Stimulated activated CD4-positive, alpha-beta T cell treated with anti-CD3 and anti-CD28 coated beads, Interleukin-4, amount 100 ng/mL, for 48 hours (primary cell): Measurements from ENCODE around the gene TOE1.
"Not testable (repeated sequence)": the region's sequence is repeated elsewhere in the genome, so short reads cannot be mapped to it uniquely, and the experiment has no call there.

Source experiments
- DNase-seq, 2 donors: peaks; one replicate each; pipeline ENCODE4 v3.0.0-alpha.2; 2020; ENCODE audit warnings: low read depth in 2 of 2

Gene TOE1

GRCh38 chr1:45354838-45355237 is 14.9 kb downstream of the TOE1 start:
- DNase-seq = no peak

- DNase-seq = no peak
Observed at GRCh38 chr1:45355683-45356082, 15.7 kb downstream of the TOE1 start.

DNA sequence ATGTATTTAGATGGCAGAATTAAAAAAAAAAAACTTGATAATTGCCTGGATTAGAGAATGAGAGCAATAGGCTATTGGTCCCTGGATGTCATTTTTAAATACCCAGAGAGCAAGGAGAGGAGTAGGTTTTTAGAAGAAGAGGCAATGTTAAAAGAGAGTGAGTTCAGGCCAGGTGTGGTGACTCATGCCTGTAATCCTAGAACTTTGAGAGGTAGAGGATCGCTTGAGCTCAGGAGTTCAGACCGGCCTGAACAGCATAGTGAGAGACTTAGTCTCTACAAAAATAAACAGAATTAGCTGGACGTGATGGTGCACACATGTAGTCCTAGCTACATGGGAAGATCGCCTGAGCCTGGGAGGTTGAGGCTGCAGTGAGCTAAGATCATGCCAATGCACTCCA is 16.2 kb downstream of the TOE1 start:
- no peak for DNase-seq

DNA sequence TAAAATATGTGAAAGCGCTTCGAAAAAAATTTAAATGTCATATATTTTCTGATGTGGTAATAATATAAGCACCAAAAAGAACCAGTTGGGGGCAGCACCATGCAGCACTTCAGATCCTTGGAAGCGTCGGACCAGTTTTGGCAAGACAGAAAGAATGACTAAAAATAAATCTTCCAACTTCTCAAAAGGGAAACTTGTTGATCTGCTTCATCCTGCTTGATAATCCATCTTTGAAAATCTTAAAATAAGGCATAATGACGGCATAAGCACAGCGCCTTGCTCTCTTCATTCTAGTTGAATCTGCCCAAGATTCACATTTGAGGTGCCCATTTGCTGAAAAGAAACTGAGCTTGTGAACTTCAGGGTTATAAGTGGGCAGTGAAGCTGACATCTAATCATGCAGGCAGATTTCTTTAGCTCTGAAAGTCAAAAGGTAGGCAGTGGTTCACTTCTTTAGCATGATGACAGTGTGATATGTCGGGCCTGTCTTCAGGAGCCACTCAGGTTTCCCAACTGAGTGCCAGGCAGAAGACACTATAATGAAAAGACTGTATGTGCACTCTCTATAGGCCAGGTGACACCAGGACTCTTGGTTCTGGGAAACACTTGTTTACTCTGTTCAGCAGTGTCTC is 20.0 kb downstream of the TOE1 start:
- DNase-seq = peak; percentile 28 to 47

- DNase-seq = not testable (repeated sequence)
Observed at GRCh38 chr1:45360981-45361380, 21.0 kb downstream of the TOE1 start.

- DNase-seq = no peak
Observed at GRCh38 chr1:45364294-45364693, 24.3 kb downstream of the TOE1 start.

- no peak for DNase-seq
Observed at GRCh38 chr1:45365051-45365450, 25.1 kb downstream of the TOE1 start.

GRCh38 chr1:45370575-45370974 is 30.6 kb downstream of the TOE1 start:
- DNase-seq = no peak

- no peak for DNase-seq
Observed at GRCh38 chr1:45373573-45373972, 33.6 kb downstream of the TOE1 start.

GRCh38 chr1:45375104-45376090 is 35.4 kb downstream of the TOE1 start:
- DNase-seq = no peak

DNA sequence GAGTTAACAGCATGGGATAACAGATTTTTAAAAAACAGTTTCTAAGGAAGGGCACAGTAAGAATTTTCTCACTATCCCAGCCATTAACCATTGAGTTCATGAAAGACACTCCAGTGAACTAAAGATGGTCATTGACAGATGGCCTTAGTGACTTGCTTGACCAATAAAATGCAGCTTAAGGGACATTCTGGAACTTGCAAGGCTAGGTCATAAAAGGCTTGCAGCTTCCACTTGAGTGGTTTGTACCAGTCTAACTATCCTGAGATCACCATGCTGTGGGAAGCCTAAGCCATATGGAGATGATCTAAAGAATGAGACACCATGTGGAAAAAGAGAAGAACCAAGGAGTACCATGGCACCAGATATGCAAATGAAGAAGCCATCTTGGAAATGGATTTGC is 38.2 kb downstream of the TOE1 start:
- DNase-seq = no peak

DNA sequence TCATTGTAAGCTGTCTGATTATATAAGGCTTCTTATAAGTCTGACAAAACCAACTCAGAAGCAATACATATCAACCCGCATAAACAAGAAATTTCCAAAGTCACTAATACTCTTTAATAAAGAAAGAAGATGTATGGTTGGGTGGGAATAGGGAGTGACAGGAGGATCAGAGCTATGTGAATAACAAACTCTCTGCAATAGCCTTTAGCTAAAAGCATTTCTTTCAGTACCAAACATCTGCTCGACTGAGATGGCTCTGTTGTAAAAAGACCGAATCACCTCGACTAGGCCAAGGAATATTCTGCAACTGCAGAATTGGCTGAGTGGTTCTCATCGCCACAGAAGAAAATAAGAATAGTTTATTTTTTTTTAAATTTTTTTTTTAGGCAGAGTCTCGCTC is 39.6 kb downstream of the TOE1 start:
- DNase-seq = no peak

DNA sequence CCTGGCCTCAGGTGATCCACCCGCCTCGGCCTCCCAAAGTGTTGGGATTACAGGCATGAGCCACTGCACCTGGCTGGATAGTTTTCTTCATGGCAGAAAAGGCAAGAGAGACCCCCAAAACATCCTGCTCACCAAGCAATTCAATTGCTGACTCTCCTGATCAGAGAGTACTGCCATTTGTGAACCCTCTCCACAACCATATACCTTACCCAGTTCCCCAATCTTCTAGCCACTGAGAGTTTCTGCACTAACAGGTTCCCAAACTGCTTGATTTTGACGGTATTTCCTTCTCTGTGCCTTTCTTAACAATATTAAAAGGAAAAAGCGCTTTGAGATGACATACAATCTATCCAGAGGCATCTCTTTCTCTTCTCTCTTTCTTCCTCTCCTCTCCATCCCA is 40.2 kb downstream of the TOE1 start:
- DNase-seq = no peak

DNA sequence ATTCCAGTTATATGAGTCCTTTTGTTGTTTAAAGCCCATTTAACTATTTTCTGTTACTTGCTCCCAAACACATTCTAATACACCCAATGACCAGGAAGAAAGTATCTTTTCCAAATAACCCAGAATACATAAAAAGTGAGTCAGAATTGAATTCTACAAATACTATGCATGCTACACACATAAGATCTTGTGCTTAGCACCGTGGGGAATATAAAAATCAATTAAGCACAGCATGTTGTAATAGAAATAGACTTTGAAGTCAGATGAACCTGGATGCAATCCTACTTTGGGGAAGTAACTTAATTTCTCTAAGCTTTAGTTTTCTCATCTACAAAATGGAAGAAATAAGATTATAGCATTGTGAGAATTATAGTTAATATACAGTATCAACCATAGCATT is 40.8 kb downstream of the TOE1 start:
- DNase-seq = no peak

GRCh38 chr1:45381243-45381642 is 41.3 kb downstream of the TOE1 start:
- DNase-seq = no peak

GRCh38 chr1:45383191-45383590 is 43.2 kb downstream of the TOE1 start:
- DNase-seq = no peak

DNA sequence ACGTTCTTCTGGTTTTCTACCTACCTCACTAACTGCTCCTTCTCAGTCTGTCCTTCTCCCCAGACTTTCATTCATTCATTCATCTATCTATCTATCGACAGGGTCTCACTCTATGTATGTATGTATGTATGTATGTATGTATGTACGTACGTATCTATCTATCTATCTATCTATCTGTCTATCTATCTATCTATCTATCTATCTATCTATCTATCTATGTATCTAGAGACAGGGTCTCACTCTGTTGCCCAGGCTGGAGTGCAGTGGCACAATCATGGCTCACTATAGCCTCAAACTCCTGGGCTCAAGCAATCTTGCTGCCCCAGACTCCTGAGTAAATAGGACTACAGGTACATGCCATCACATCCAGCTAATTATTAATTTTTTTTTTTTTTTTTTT is 44.2 kb downstream of the TOE1 start:
- DNase-seq = not testable (repeated sequence)

- no peak for DNase-seq
Observed at GRCh38 chr1:45385302-45385701, 45.3 kb downstream of the TOE1 start.

- no peak for DNase-seq
Observed at GRCh38 chr1:45386219-45386618, 46.2 kb downstream of the TOE1 start.
